Peyer's patch (tissue), 4 donors: ENCODE measurements around the gene MAPK10. TPM values are rescaled to one million over a fixed set of nuclear protein-coding genes. Genes with fewer than 3 reads are reported as not detected.

Experiments used
- DNase-seq, 3 donors: peaks; one replicate each; pipeline ENCODE4 v3.0.0-alpha.2; 2017 to 2019
- H3K27ac ChIP-seq, 4 donors: fragments of 200-600 bp; sonication (generic); one replicate each; pipeline ENCODE4 v1.5.1; 2016 to 2019
- H3K27me3 ChIP-seq, 2 donors: fragments of 200-600 bp; sonication (generic); one replicate each; pipeline ENCODE4 v1.5.1; 2019
- H3K36me3 ChIP-seq, 3 donors: fragments of 200-600 bp; sonication (generic); one replicate each; pipeline ENCODE4 v1.5.1; 2016 to 2019
- H3K4me1 ChIP-seq, 4 donors: fragments of 200-600 bp; sonication (generic); one replicate each; pipeline ENCODE4 v1.5.1; 2016 to 2019
- H3K4me3 ChIP-seq, 4 donors: fragments of 200-600 bp; sonication (generic); 1 replicate in 3 of 4; 2 replicates in 1 of 4; pipeline ENCODE4 v1.5.1; 2016 to 2019; ENCODE audit warnings: mild to moderate bottlenecking in 1 of 4
- H3K9me3 ChIP-seq, 4 donors: fragments of 200-600 bp; sonication (generic); one replicate each; pipeline ENCODE4 v1.5.1; 2016 to 2019; ENCODE audit warnings: mild to moderate bottlenecking in 1 of 4
- CTCF ChIP-seq, 6 experiments: fragments of 450-650 bp in 4 of 6; fragments of 200-600 bp in 2 of 6; sonication (generic) in 1 of 6; IDR thresholded peaks; one replicate each; pipeline ENCODE4 v1.5.1; 2017 to 2019; ENCODE audit warnings: antibody characterized with exemption in 6 of 6, mild to moderate bottlenecking in 3 of 6, moderate library complexity in 1 of 6
- POLR2A ChIP-seq, 2 donors: fragments of 450-650 bp; IDR thresholded peaks; one replicate each; pipeline ENCODE4 v1.5.1; 2017; ENCODE audit warnings: antibody characterized with exemption in 2 of 2, mild to moderate bottlenecking in 2 of 2, moderate library complexity in 2 of 2
- total RNA-seq, 4 donors: library from RNA; depleted of rRNA; stranded (reverse); fragments of >200 nt; gene quantifications; one replicate each; pipeline ENCODE4 v1.1.0, GENCODE V29; 2016

The MAPK10 gene
- total RNA-seq, 4 donors from 2014 or later = 1.8 to 35.5 (median 7.3) TPM

GRCh38 chr4:86344127-86344526, 15.7 kb downstream of the MAPK10 start:
- TF ChIP-seq CTCF (IDR thresholded peaks at IDR 0.05) (no peak), POLR2A (IDR thresholded peaks at IDR 0.05) (no peak)
- DNase-seq = no peak
- Histone ChIP-seq H3K4me3 (no peak overlapping the region), H3K36me3 (no peaks in the 10 kb centered on the region), H3K4me1 (no peaks in the 10 kb centered on the region), H3K27me3 (no peaks in the 10 kb centered on the region), H3K9me3 (no peaks in the 10 kb centered on the region), H3K27ac (no peak overlapping the region)

GRCh38 chr4:86338989-86339388, 20.9 kb downstream of the MAPK10 start:
- DNase-seq = no peak
- no peak overlapping the region for H3K27ac ChIP-seq
- TF ChIP-seq POLR2A (IDR thresholded peaks at IDR 0.05) (no peak), CTCF (IDR thresholded peaks at IDR 0.05) (no peak)
- H3K4me1 ChIP-seq = no peaks in the 10 kb centered on the region
- H3K27me3 ChIP-seq = no peaks in the 10 kb centered on the region
- no peak overlapping the region for H3K4me3 ChIP-seq
- H3K36me3 ChIP-seq = no peaks in the 10 kb centered on the region
- H3K9me3 ChIP-seq = no peaks in the 10 kb centered on the region

- H3K36me3 ChIP-seq = no peaks in the 10 kb centered on the region
- no peak for DNase-seq
- no peak for TF ChIP-seq CTCF (IDR thresholded peaks at IDR 0.05)
- TF ChIP-seq POLR2A (IDR thresholded peaks at IDR 0.05) = no peak
- H3K4me1 ChIP-seq = no peaks in the 10 kb centered on the region
- H3K9me3 ChIP-seq = no peaks in the 10 kb centered on the region
- H3K4me3 ChIP-seq = no peak overlapping the region
- H3K27ac ChIP-seq = no peak overlapping the region
- H3K27me3 ChIP-seq = no peaks in the 10 kb centered on the region
These were observed 21.3 kb downstream of the MAPK10 start for GRCh38 chr4:86338521-86338920.

GRCh38 chr4:86334020-86334750, 25.7 kb downstream of the MAPK10 start:
- no peaks in the 10 kb centered on the region for H3K36me3 ChIP-seq
- no peak overlapping the region for H3K4me3 ChIP-seq
- H3K27ac ChIP-seq = no peak overlapping the region
- no peaks in the 10 kb centered on the region for H3K4me1 ChIP-seq
- no peaks in the 10 kb centered on the region for H3K9me3 ChIP-seq
- DNase-seq = no peak
- no peaks in the 10 kb centered on the region for H3K27me3 ChIP-seq
- TF ChIP-seq POLR2A (IDR thresholded peaks at IDR 0.05) (no peak), CTCF (IDR thresholded peaks at IDR 0.05) (no peak)

GRCh38 chr4:86333236-86333635, 26.6 kb downstream of the MAPK10 start:
- Histone ChIP-seq H3K9me3 (no peaks in the 10 kb centered on the region), H3K4me1 (no peaks in the 10 kb centered on the region), H3K27me3 (no peaks in the 10 kb centered on the region), H3K36me3 (no peaks in the 10 kb centered on the region), H3K4me3 (no peak overlapping the region), H3K27ac (no peak overlapping the region)
- no peak for TF ChIP-seq CTCF (IDR thresholded peaks at IDR 0.05)
- no peak for TF ChIP-seq POLR2A (IDR thresholded peaks at IDR 0.05)
- DNase-seq = no peak
